ENCODE results near the gene SNCA.

The SNCA gene

GRCh38 chr4:89724716-89725115 is 112.2 kb downstream of the SNCA start:
- H3K27ac ChIP-seq: no peak overlapping the region
- TF ChIP-seq ZFX (IDR thresholded peaks at IDR 0.05; ENCODE audit: borderline replicate concordance) (no peak), CTCF (IDR thresholded peaks at IDR 0.05) (no peak)

- no peak overlapping the region for H3K27ac ChIP-seq
- no peak for TF ChIP-seq CTCF (IDR thresholded peaks at IDR 0.05)
These were observed 113.9 kb downstream of the SNCA start for GRCh38 chr4:89723096-89723495.

- no peak for TF ChIP-seq ZFX (IDR thresholded peaks at IDR 0.05; ENCODE audit: borderline replicate concordance)
- TF ChIP-seq CTCF (IDR thresholded peaks at IDR 0.05): no peak
These were observed 114.4 kb downstream of the SNCA start for GRCh38 chr4:89722517-89722916.

GRCh38 chr4:89720981-89721380 is 116.0 kb downstream of the SNCA start:
- no peak overlapping the region for H3K27ac ChIP-seq
- TF ChIP-seq ZFX (IDR thresholded peaks at IDR 0.05; ENCODE audit: borderline replicate concordance): no peak
- TF ChIP-seq CTCF (IDR thresholded peaks at IDR 0.05): no peak

More at GRCh38 chr4:89722517-89722916, 114.4 kb downstream of the SNCA start:
- no peak overlapping the region for H3K27ac ChIP-seq

GRCh38 chr4:89719536-89720090 is 117.3 kb downstream of the SNCA start:
- no peak overlapping the region for H3K27ac ChIP-seq
- TF ChIP-seq CTCF (IDR thresholded peaks at IDR 0.05) (no peak), ZFX (IDR thresholded peaks at IDR 0.05; ENCODE audit: borderline replicate concordance) (no peak)

GRCh38 chr4:89716893-89717292 is 120.1 kb downstream of the SNCA start:
- H3K27ac ChIP-seq: no peak overlapping the region
- TF ChIP-seq CTCF (IDR thresholded peaks at IDR 0.05) (no peak), ZFX (IDR thresholded peaks at IDR 0.05; ENCODE audit: borderline replicate concordance) (no peak)

- TF ChIP-seq CTCF (IDR thresholded peaks at IDR 0.05) (no peak), ZFX (IDR thresholded peaks at IDR 0.05; ENCODE audit: borderline replicate concordance) (no peak)
- no peak overlapping the region for H3K27ac ChIP-seq
These were observed 121.3 kb downstream of the SNCA start for GRCh38 chr4:89715631-89716030.

Measured in 22Rv1 (cell line).